AG04450 (cell line): ENCODE data around the gene PLEKHH2. TPM values are rescaled to one million over a fixed set of nuclear protein-coding genes. Genes with fewer than 3 reads are reported as not detected.

Experiments used
- CTCF ChIA-PET: fragments of 300-600, 350-600 bp; formaldehyde crosslinking; extraction: SDS; loops from one replicate; lab custom pipeline; 2022; ENCODE audit warnings: antibody characterized with exemption, inconsistent platforms; lab: Charles Lee
- POLR2A ChIA-PET: fragments of 350-600 bp; formaldehyde crosslinking; extraction: SDS; loops from one replicate; lab custom pipeline; 2021; ENCODE audit warnings: antibody characterized with exemption, inconsistent platforms; lab: Yijun Ruan, JAX
- DNase-seq: peaks from one replicate; pipeline ENCODE4 v3.0.0-alpha.2; 2011; ENCODE audit warnings: low read depth, low spot score
- H3K27ac ChIP-seq: one replicate; pipeline ENCODE4 v1.5.1; 2012; ENCODE audit warnings: low read depth, low read length, control low read depth
- H3K27me3 ChIP-seq: one replicate; pipeline ENCODE4 v1.6.0; 2012; ENCODE audit warnings: low read length; ENCODE audit not compliant: control insufficient read depth, insufficient read depth
- H3K4me3 ChIP-seq: 2 replicates; pipeline ENCODE4 v1.5.1; 2011; ENCODE audit warnings: mild to moderate bottlenecking, low read depth, low read length, control low read depth
- H3K9me3 ChIP-seq: 2 replicates; pipeline ENCODE4 v1.5.1; 2012; ENCODE audit warnings: low read length; ENCODE audit not compliant: control insufficient read depth, insufficient read depth
- CTCF ChIP-seq: IDR thresholded peaks from 2 replicates; pipeline ENCODE4 v1.5.1; 2011; ENCODE audit warnings: low read depth, low read length, control low read depth, inconsistent platforms
- polyA plus RNA-seq: library from polyadenylated mRNA; depleted of rRNA; stranded (reverse); fragments of >200 nt; gene quantifications from 2 replicates; pipeline ENCODE4 v1.2.3, GENCODE V29; 2011

Gene PLEKHH2
- polyA plus RNA-seq, 1 experiment = 6.0 TPM

- DNase-seq = no peak
- POLR2A ChIA-PET = no interaction called here
- Histone ChIP-seq H3K27me3 (no peaks in the 10 kb centered on the region), H3K9me3 (no peaks in the 10 kb centered on the region), H3K27ac (no peak overlapping the region), H3K4me3 (no peak overlapping the region)
- CTCF ChIA-PET = no interaction called here
- no peak for TF ChIP-seq CTCF
Observed at GRCh38 chr2:43763091-43763490, 126.0 kb downstream of the PLEKHH2 start.

GRCh38 chr2:43764086-43764705 lies 127.1 kb downstream of the PLEKHH2 start:
- DNase-seq = no peak
- Histone ChIP-seq H3K9me3 (no peaks in the 10 kb centered on the region), H3K27me3 (no peaks in the 10 kb centered on the region), H3K27ac (no peak overlapping the region), H3K4me3 (no peak overlapping the region)
- TF ChIP-seq CTCF = no peak
- CTCF ChIA-PET = no interaction called here
- POLR2A ChIA-PET = interaction anchor here (1.3 kb wide), 1 partner anchor 10 kb away, joined by 3 read pairs; the partner anchor contains the start of gene DYNC2LI1

DNA sequence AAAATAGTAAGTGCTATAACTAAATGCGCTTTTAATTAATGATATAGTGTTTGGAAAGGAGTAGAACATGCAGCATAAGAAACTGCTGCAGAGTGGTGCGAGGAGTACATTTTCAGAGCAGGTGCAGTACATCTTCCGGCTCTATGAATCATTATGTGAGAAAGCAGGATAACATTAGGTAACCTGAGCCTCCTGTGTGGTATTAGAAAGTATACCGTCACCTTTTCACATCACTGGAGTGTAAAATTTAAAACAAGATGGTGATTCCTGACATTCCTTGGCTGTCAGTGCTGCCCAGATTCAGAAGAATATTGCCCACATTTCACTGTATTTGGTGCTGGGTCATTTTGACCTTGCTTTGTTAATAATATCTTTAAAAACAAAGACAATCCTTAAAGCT lies 128.9 kb downstream of the PLEKHH2 start:
- ChIA-PET POLR2A (no interaction called here), CTCF (no interaction called here)
- DNase-seq = no peak
- TF ChIP-seq CTCF = no peak
- H3K4me3 ChIP-seq = no peak overlapping the region
- no peaks in the 10 kb centered on the region for H3K9me3 ChIP-seq
- H3K27ac ChIP-seq = no peak overlapping the region
- no peaks in the 10 kb centered on the region for H3K27me3 ChIP-seq

GRCh38 chr2:43773876-43774613 lies 137.0 kb downstream of the PLEKHH2 start, which contains the start of gene DYNC2LI1:
TSS of gene DYNC2LI1 (plus strand) at chr2:43774039. CDS start at chr2:43774139, 100 bp downstream.
- ChIA-PET CTCF (no interaction called here), POLR2A (interaction anchor here (1.0 kb wide), 1 partner anchor 9 kb away, joined by 3 read pairs; no protein-coding TSS in a partner anchor)
- H3K27ac ChIP-seq = peak within 1 kb of the TSS; percentile 72

More at GRCh38 chr2:43773876-43774613, 137.0 kb downstream of the PLEKHH2 start, which contains the start of gene DYNC2LI1:
- Histone ChIP-seq H3K9me3 (no peaks in the 10 kb centered on the region), H3K27me3 (no peaks in the 10 kb centered on the region), H3K4me3 (peak within 1 kb of the TSS; percentile 80)
- DNase-seq = peak; percentile 62
- no peak for TF ChIP-seq CTCF
